Common myeloid progenitor, CD34-positive (primary cell): ENCODE measurements around the gene PRDM8.

ENCODE experiments used
- CTCF ChIA-PET: fragments of 350-600 bp; sonication (Branson Sonifier 250); formaldehyde crosslinking; loops from one replicate; lab custom pipeline; 2021; ENCODE audit warnings: antibody characterized with exemption; lab: Charles Lee
- POLR2A ChIA-PET: fragments of 350-600 bp; sonication (Branson Sonifier 250); formaldehyde crosslinking; loops from one replicate; lab custom pipeline; 2021; ENCODE audit warnings: antibody characterized with exemption; lab: Charles Lee
- DNase-seq, 3 donors: peaks; one replicate each; pipeline versions ENCODE4 v3.0.0 to v3.0.0-alpha.2; 2013
- H3K27ac ChIP-seq, 2 experiments: 1 replicate in 1 of 2; 2 replicates in 1 of 2; pipeline ENCODE4 v1.7.0; 2013; ENCODE audit warnings: inconsistent platforms in 2 of 2, low read length in 2 of 2, mild to moderate bottlenecking in 2 of 2, low read depth in 1 of 2, moderate library complexity in 1 of 2; ENCODE audit not compliant: severe bottlenecking in 2 of 2, insufficient read depth in 1 of 2, poor library complexity in 1 of 2
- H3K27me3 ChIP-seq, 5 experiments: replicated peaks in 2 of 5; 1 replicate in 3 of 5; 2 replicates in 2 of 5; pipeline versions ENCODE4 v1.6.1 to v1.7.0; 2013; ENCODE audit warnings: low read length in 4 of 5, mild to moderate bottlenecking in 2 of 5, moderate library complexity in 2 of 5, inconsistent platforms in 1 of 5; ENCODE audit not compliant: insufficient read depth in 5 of 5, control insufficient read depth in 4 of 5
- H3K36me3 ChIP-seq, 4 experiments: 1 replicate in 2 of 4; 2 replicates in 2 of 4; pipeline versions ENCODE4 v1.6.1 to v1.7.0; 2013; ENCODE audit warnings: low read length in 3 of 4, control low read depth in 1 of 4, mild to moderate bottlenecking in 1 of 4; ENCODE audit not compliant: control insufficient read depth in 4 of 4, insufficient read depth in 4 of 4
- H3K4me1 ChIP-seq, 4 experiments: 1 replicate in 3 of 4; 2 replicates in 1 of 4; pipeline versions ENCODE4 v1.6.1 to v1.7.1; 2013; ENCODE audit warnings: low read length in 3 of 4, mild to moderate bottlenecking in 3 of 4, control low read depth in 1 of 4, inconsistent platforms in 1 of 4, moderate library complexity in 1 of 4; ENCODE audit not compliant: control insufficient read depth in 4 of 4, insufficient read depth in 4 of 4; ENCODE audit errors: control extremely low read depth in 1 of 4
- H3K4me3 ChIP-seq, 7 experiments: 1 replicate in 4 of 7; 2 replicates in 3 of 7; pipeline versions ENCODE4 v1.5.1 to v1.7.0; 2013; ENCODE audit warnings: mild to moderate bottlenecking in 7 of 7, low read length in 6 of 7, moderate library complexity in 6 of 7, inconsistent platforms in 2 of 7, low read depth in 2 of 7, control low read depth in 1 of 7; ENCODE audit not compliant: insufficient read depth in 4 of 7, control insufficient read depth in 1 of 7; ENCODE audit errors: extremely low read depth in 1 of 7
- H3K9me3 ChIP-seq, 5 experiments: 1 replicate in 4 of 5; 2 replicates in 1 of 5; pipeline versions ENCODE4 v1.6.1 to v1.7.1; 2013; ENCODE audit warnings: low read length in 4 of 5, mild to moderate bottlenecking in 2 of 5, inconsistent platforms in 1 of 5, low read depth in 1 of 5, moderate library complexity in 1 of 5; ENCODE audit not compliant: control insufficient read depth in 4 of 5, insufficient read depth in 2 of 5; ENCODE audit errors: control extremely low read depth in 1 of 5
- WGBS: methylation state at CpG from one replicate; pipeline ENCODE4 v1.1.5; 2013; ENCODE audit not compliant: insufficient coverage; 5-methylcytosine and 5-hydroxymethylcytosine counted together

The PRDM8 gene

DNA sequence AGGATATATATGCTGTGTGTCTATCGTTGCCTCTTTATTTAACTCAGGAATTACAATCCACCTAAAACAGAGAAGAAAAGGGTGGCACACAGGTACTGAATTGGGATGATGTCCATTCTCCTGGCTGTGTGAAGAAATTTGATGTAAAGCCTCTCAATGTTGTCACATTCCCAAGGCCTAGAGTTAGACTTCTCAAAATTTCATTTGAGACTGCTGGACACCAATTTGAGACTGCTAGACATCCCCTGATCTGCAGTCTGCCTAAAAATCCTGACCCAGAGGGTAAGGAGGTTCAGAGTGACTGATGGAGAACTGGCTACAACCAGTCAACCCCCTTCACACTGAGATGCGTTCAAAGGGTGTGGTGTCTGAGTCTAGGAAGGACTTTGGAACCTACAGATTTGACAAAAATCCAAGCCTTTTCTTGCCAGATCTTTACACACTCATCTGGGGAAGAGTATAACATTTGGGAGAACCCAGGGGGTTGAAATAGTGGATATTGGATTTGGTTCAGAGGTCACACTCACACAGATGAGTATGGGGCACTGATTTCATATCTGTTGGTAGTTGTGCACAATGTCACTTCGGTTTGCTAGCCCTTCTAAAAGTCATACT lies 4.9 kb upstream of the PRDM8 start:
- WGBS, result 100% methylated on average over 1 of the region's 3 CpGs
- POLR2A ChIA-PET, result no interaction called here
- DNase-seq, result no peak

DNA sequence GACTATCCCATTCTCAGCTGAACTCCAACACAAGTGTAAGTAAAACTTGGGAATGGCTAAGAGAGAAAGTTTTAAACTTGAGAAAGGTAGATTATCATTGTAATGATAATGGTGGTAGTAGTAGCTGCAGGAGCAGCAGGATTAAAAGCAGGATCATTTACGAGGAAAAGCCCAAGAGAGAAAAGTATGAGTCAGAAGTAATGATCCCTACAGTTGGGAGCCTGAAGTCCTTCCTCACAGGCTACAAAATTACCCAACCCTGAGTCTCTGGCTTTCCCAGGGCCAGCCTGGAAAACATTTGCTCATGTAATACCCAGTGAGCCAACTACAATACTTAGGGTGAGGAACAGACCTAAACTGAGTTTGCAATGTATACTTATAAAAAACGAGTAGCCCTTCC lies 4.4 kb upstream of the PRDM8 start:
- WGBS, result 100% methylated on average over 1 of the region's 2 CpGs
- Histone ChIP-seq H3K36me3 (peaks cover 0 to 38% (median 2%) of the 10 kb centered on the region in 4 experiments), H3K4me3 (no peak overlapping the region), H3K9me3 (peaks cover 0 to 2% (median 0%) of the 10 kb centered on the region in 5 experiments), H3K4me1 (peaks cover 9 to 28% (median 23%) of the 10 kb centered on the region in 4 experiments), H3K27me3 (peaks cover 0 to 17% (median 7%) of the 10 kb centered on the region in 5 experiments), H3K27ac (no peak overlapping the region)
- DNase-seq, result no peak
- CTCF ChIA-PET, result interaction anchor here (9.7 kb wide), 1 partner anchor 8 kb away, joined by 101 read pairs; no protein-coding TSS in a partner anchor
- POLR2A ChIA-PET, result no interaction called here

More for the DNA sequence above, 4.9 kb upstream of the PRDM8 start:
- peaks cover 0 to 2% (median 0%) of the 10 kb centered on the region in 5 experiments for H3K9me3 ChIP-seq
- CTCF ChIA-PET, result interaction anchor here (9.7 kb wide), 1 partner anchor 8 kb away, joined by 101 read pairs; no protein-coding TSS in a partner anchor
- no peak overlapping the region for H3K27ac ChIP-seq
- peaks cover 6 to 23% (median 20%) of the 10 kb centered on the region in 4 experiments for H3K4me1 ChIP-seq
- peaks cover 0 to 13% (median 7%) of the 10 kb centered on the region in 5 experiments for H3K27me3 ChIP-seq
- no peak overlapping the region for H3K4me3 ChIP-seq
- H3K36me3 ChIP-seq, result peaks cover 0 to 38% (median 2%) of the 10 kb centered on the region in 4 experiments

DNA sequence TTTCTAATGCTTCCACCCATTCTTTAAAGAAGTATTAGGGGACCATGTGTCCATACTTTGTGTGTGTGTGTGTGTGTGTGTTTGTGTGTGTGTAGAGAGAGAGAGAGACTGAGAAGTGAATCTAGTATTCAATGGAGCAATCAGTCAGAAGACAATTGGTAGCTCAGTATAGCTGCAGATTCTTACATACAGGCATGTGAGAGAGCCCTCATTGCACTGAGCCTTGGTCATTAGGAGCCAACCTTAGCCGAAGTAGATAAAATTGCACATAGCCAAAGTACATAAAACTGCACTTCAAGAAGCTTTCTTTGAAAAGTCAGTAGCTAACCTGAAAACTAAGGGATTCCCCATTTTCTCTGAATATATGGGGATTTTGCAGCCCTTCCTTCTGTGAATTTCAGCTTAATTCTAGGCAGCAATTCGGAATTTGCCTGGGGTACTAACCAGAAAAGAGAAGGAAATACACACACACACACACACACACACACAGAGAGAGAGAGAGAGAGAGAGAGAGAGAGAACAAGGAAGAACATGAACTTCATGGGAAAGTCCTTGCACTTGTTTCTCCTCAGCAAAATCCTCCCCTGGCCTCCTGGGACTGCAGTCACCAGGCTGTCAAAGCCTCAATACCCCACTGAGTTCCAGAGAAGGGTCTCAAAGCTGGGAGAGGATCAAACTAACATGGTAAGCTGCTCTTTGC lies 1.7 kb upstream of the PRDM8 start:
- peak in 2 of 3 donors; percentile 68 to 77 for DNase-seq
- Histone ChIP-seq H3K36me3 (peaks cover 0 to 26% (median 1%) of the 10 kb centered on the region in 4 experiments), H3K27me3 (peaks cover 0 to 20% (median 7%) of the 10 kb centered on the region in 5 experiments), H3K4me1 (peaks cover 9 to 32% (median 27%) of the 10 kb centered on the region in 4 experiments), H3K27ac (no peak overlapping the region), H3K9me3 (no peaks in the 10 kb centered on the region), H3K4me3 (peak overlapping the region in 1 of 7 experiments; percentile 72)
- ChIA-PET CTCF (interaction anchor here (0.7 to 9.7 kb wide), 7 partner anchors 10 to 140 kb away, joined by 3 to 101 read pairs (median 4); no protein-coding TSS in a partner anchor), POLR2A (interaction anchor here (0.6 to 1.8 kb wide), 4 partner anchors 11 to 137 kb away, joined by 3 to 6 read pairs (median 6); no protein-coding TSS in a partner anchor)
- WGBS, result 33% methylated on average over 1 of the region's 2 CpGs

DNA sequence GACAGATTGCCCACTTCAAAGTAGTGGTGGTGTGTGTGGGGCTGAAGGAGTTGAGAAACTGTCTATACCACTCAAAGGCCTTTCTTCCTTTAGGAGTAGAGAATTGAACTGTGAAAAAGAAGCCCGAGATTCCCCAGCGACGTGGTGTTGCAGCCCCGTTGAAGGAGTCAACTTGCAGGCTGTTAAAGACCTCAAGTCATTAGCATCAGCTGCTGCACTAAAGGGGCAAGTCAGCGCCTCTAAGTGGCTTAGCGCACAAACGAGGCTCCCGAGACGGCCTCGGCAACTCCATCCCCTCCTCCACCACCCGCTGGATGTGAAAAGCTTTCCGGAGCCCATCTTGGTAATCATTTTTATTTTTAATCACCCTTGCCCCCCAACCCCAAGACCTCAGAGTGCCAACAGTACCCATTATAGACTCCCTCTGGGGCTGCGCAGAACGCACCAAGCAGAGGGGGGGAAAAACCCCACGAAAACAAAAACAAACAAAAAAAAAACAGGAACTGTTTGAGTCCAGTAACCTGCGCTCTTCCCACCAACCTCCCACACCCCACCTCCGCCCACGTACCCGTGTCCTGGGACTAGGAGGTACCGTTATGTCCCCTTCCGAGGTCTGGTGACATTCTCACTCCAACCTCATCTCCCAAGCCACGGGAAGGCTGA lies 913 bp upstream of the PRDM8 start:
- H3K27me3 ChIP-seq, result peaks cover 0 to 20% (median 7%) of the 10 kb centered on the region in 5 experiments
- 24% methylated on average over 16 of the region's 22 CpGs for WGBS
- DNase-seq, result peak in 2 of 3 donors; percentile 53 to 60
- ChIA-PET CTCF (interaction anchor here (1.1 to 9.7 kb wide), 6 partner anchors 12 to 71 kb away, joined by 3 to 101 read pairs (median 4); no protein-coding TSS in a partner anchor), POLR2A (interaction anchor here (0.6 to 1.8 kb wide), 4 partner anchors 8 to 138 kb away, joined by 3 to 6 read pairs (median 4); no protein-coding TSS in a partner anchor)
- peak overlapping the region in 6 of 7 experiments; percentile 21 to 73 (median 54) for H3K4me3 ChIP-seq
- H3K36me3 ChIP-seq, result peaks cover 0 to 26% (median 1%) of the 10 kb centered on the region in 4 experiments
- H3K9me3 ChIP-seq, result no peaks in the 10 kb centered on the region
- H3K4me1 ChIP-seq, result peaks cover 9 to 36% (median 28%) of the 10 kb centered on the region in 4 experiments
- no peak overlapping the region for H3K27ac ChIP-seq

DNA sequence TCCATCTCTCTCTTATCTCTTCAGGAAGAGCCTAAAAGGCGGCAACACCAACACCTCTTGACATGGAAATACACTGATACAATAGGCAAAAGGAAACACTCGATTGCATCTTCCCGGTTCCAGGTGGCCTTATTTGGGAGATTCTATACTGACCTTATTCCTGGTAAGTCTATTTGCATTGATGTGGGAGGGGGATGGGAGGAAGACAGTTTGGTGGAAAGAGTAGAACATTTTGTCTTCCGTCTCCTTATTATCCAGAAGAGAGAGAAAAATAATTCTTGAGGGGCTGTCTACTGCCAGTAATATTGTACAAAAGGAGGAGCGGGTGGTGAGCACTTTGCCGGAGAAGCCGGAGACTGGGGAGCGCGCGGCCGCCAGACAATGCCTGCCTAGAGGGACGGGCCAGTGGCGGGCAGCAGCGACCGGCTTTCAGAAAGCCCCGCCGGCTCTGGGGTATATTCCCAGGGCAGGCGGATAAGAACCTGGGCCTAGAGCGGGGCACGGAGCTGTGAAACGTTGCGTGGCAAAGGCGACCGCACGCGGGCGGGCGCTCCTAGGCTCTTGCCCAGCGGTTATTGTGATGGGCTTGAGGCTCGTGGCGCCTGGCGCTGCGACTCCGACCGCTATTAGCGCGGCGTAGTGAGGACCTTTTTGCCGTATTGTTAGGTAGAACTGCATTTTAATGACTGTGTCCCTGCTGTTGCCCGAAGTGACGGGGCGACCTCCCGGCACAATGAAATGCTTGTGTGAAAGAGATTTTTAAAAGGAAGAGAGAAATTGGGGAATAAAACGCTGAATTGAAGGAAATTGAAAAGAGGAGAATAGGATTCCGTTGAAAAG lies 518 bp downstream of the PRDM8 start:
- peak overlapping the region in 6 of 7 experiments; percentile 37 to 73 (median 54) for H3K4me3 ChIP-seq
- H3K4me1 ChIP-seq, result peaks cover 9 to 45% (median 34%) of the 10 kb centered on the region in 4 experiments
- ChIA-PET CTCF (interaction anchor here (1.2 to 9.7 kb wide), 4 partner anchors 13 to 75 kb away, joined by 3 to 101 read pairs (median 4); no protein-coding TSS in a partner anchor), POLR2A (interaction anchor here (1.3 kb wide), 1 partner anchor 10 kb away, joined by 4 read pairs; no protein-coding TSS in a partner anchor)
- DNase-seq, result peak in 2 of 3 donors; percentile 78 to 80
- peaks cover 0 to 19% (median 1%) of the 10 kb centered on the region in 4 experiments for H3K36me3 ChIP-seq
- H3K27me3 ChIP-seq, result peaks cover 0 to 20% (median 7%) of the 10 kb centered on the region in 5 experiments
- WGBS, result 11% methylated on average over 42 of the region's 45 CpGs
- H3K27ac ChIP-seq, result no peak overlapping the region
- no peaks in the 10 kb centered on the region for H3K9me3 ChIP-seq
